Thyroid gland (tissue), 4 donors: Measurements from ENCODE around the gene OSTM1.

ENCODE experiments used
- CTCF ChIP-seq, 6 experiments: fragments of 200-600 bp in 3 of 6; fragments of 450-650 bp in 3 of 6; sonication (generic) in 3 of 6; IDR thresholded peaks; one replicate each; pipeline ENCODE4 v1.5.1; 2016 to 2019; ENCODE audit warnings: antibody characterized with exemption in 6 of 6, mild to moderate bottlenecking in 2 of 6, inconsistent platforms in 1 of 6, moderate library complexity in 1 of 6
- POLR2A ChIP-seq, 2 donors: fragments of 450-650 bp; IDR thresholded peaks; one replicate each; pipeline ENCODE4 v1.6.1; 2017; ENCODE audit warnings: antibody characterized with exemption in 2 of 2, mild to moderate bottlenecking in 2 of 2, moderate library complexity in 1 of 2

GRCh38 chr6:108080010-108080780 lies 5.7 kb upstream of the OSTM1 start:
- TF ChIP-seq CTCF (IDR thresholded peaks at IDR 0.05) (no peak), POLR2A (IDR thresholded peaks at IDR 0.05) (no peak)
